ENCODE measurements around the gene CHRNA3.

GRCh38 chr15:78629031-78629715 is 8.4 kb upstream of the CHRNA3 start:
- TF ChIP-seq POLR2AphosphoS5 (IDR thresholded peaks at IDR 0.05), result no peak
- TF ChIP-seq, protein P1, sequence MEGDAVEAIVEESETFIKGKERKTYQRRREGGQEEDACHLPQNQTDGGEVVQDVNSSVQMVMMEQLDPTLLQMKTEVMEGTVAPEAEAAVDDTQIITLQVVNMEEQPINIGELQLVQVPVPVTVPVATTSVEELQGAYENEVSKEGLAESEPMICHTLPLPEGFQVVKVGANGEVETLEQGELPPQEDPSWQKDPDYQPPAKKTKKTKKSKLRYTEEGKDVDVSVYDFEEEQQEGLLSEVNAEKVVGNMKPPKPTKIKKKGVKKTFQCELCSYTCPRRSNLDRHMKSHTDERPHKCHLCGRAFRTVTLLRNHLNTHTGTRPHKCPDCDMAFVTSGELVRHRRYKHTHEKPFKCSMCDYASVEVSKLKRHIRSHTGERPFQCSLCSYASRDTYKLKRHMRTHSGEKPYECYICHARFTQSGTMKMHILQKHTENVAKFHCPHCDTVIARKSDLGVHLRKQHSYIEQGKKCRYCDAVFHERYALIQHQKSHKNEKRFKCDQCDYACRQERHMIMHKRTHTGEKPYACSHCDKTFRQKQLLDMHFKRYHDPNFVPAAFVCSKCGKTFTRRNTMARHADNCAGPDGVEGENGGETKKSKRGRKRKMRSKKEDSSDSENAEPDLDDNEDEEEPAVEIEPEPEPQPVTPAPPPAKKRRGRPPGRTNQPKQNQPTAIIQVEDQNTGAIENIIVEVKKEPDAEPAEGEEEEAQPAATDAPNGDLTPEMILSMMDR (IDR thresholded peaks at IDR 0.05), result no peak
